Measurements from ENCODE around the gene GAGE13.
"Not testable (repeated sequence)": the region's sequence is repeated elsewhere in the genome, so short reads cannot be mapped to it uniquely, and the experiment has no call there.

GAGE13 gene

DNA sequence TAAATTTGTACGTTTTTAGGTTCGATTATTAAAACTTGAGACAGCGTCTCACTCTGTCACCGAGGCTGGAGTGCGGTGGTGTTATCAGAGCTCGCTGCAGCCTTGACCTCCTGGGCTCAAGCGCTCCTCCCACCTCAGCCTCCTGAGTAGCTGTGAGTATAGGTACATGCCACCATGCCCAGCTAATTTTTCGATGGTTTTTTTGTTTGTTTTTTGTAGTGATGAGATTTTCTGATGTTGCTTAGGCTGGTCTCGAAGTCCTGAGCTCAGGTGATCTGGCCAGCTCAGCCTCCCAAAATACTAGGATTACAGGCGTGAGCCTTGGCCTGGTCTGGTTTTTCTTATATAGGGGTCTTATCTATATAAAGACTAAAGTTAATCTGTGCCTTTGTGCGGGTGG, 961 bp upstream of the GAGE13 start:
- not testable (repeated sequence) for DNase-seq

DNA sequence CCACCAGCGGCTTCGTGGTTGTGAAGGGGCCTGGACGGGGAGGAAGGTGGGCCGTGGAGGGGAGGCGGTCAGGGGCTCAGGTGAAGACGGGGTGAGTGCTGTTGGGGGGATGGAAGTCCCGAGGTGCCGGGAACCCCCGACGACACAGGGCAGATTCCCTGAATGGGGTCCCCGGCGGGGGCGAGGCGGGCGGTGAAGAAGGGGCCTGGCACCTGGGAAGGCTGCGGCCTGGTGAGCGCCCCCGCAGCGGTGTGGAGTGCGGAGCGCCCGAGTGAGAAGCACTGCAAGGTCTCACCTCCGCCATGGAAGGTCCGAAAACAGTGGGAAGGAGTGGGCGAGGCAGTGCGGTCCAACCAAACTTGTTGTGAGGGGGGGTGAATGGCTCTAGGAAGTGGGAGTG, 459 bp downstream of the GAGE13 start:
- DNase-seq, result not testable (repeated sequence)

DNA sequence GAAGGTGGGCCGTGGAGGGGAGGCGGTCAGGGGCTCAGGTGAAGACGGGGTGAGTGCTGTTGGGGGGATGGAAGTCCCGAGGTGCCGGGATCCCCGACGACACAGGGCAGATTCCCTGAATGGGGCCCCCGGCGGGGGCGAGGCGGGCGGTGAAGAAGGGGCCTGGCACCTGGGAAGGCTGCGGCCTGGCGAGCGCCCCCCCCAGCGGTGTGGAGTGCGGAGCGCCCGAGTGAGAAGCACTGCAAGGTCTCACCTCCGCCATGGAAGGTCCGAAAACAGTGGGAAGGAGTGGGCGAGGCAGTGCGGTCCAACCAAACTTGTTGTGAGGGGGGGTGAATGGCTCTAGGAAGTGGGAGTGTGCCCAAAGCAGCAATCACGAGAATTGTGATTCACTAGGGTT, 10.1 kb downstream of the GAGE13 start:
- DNase-seq, result not testable (repeated sequence)

DNA sequence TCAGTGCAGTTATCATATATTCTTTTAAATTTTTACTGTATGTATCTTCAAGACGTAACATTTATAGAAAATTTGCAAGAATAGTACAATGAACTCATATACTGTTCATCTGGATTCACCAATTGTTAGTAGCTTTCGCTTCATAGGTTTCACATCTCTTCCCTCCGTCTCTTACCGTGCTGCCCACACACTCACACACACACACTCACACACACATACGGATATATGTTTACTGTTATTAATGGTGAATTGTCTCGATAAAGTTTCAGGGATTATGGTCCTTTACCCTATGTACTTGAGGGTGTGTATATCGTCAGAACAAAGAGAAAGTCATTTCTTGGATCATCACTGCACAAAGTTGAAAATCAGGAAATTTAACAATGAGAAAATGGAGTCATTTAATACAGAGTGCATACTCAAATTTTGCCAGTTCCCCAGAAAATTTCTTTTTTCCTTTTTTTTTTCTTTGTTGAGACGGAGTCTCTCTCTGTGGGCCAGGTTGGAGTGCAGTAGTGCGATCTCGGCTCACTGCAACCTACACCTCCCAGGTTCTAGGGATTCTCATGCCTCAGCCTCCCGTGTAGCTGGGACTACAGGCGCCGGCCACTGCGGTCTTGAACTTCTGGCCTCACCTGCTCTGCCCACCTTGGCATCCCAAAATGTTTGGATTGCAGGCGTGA, 13.3 kb downstream of the GAGE13 start:
- DNase-seq, result not testable (repeated sequence)

DNA sequence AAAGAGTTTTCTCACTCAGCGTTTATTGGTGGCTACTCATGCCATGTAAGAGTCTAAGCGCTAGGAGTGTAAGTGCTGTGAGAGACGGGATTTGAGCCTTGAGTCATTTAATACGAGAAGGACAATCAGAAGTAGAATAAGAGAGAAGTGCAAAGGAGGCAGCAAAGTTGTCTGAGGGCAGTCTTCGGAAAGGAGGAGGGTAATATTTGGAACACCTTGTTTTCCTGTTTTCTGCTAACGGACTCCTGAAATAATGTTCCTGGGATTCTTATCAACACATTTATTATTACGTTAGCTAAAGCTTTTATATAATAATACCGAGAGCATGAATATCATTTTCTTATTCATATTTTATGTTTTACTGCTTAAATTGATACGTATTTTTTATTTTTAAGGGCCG, 14.0 kb downstream of the GAGE13 start:
- DNase-seq, result not testable (repeated sequence)

DNA sequence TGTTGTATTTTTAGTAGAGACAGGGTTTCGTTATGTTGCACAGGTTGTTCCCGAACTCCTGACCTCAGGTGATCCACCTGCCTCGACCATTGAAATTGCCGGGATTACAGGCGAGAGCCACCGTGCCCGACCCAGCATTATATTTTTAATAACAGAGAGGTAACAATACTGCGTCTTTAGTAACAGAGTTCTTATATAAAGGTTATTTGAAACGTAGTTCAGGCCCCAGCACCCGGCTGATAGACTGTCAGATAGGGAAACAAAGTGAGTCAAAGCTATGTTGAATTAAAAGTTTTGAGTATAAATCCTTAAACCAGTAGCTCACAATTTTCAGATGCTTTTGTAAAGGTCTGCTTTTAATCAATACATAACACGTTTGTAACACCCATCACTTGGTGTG, 14.8 kb downstream of the GAGE13 start:
- DNase-seq, result not testable (repeated sequence)

Data from nucleus accumbens (tissue), 56 donors.